Gastroesophageal sphincter (tissue), 3 donors: Measurements from ENCODE around the gene CDIP1.

ENCODE experiments used
- CTCF ChIP-seq, 4 experiments: fragments of 200-600 bp in 2 of 4; fragments of 450-650 bp in 2 of 4; sonication (generic) in 1 of 4; IDR thresholded peaks; one replicate each; pipeline ENCODE4 v1.5.1; 2017 to 2019; ENCODE audit warnings: antibody characterized with exemption in 4 of 4, mild to moderate bottlenecking in 2 of 4, moderate library complexity in 2 of 4
- EP300 ChIP-seq: sonication (generic); formaldehyde crosslinking; IDR thresholded peaks from one replicate; pipeline ENCODE4 v1.6.1; 2017; ENCODE audit warnings: antibody characterized with exemption, mild to moderate bottlenecking

DNA sequence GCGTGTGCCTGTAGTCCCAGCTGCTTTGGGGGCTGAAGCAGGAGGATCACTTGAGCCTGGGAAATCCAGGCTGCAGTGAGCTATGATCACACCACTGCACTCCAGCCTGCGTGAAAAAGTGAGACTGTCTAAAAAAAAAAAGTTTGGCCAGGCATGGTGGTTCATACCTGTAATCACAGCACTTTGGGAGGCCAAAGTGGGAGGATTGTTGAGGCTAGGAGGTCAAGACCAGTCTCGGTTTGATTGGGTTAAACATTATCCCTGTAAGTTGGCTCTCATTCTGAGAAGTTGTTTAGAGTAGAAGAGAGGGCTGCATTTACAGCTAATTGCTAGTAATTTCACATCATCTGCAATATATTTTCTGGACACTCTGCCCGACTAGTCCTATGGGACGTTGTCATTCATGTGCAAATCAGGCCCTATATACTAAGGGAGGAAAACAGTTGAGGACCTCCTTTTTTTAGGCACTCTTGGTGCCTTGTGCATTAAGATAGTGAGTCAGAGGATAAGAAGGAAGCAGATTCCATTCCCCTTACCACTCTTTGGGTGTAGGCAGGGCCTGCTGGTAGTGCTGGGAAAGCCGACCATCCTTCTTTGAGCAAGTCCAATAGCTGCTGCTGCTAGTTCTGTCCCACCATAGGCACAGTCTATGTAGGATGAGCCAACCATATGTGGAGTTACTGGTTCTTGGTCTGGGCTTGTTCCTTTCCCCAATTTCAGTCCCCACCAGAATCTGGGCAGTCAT, 43.7 kb downstream of the CDIP1 start:
- TF ChIP-seq EP300 (no peak), CTCF (IDR thresholded peaks at IDR 0.05) (no peak)
